SK-N-SH (cell line): ENCODE measurements around the gene PIK3R3. TPM values are rescaled to one million over a fixed set of nuclear protein-coding genes. Genes with fewer than 3 reads are reported as not detected.

ENCODE experiments used
- CTCF ChIA-PET: fragments of 300-600, 350-600 bp; formaldehyde crosslinking; extraction: SDS; loops from one replicate; lab custom pipeline; 2021; lab: Yijun Ruan, JAX
- POLR2A ChIA-PET: fragments of 350-600 bp; sonication (Branson Sonifier 250); formaldehyde crosslinking; extraction: SDS; loops from one replicate; lab custom pipeline; 2020; ENCODE audit warnings: antibody characterized with exemption, inconsistent platforms; lab: Yijun Ruan, JAX
- DNase-seq: peaks from one replicate; pipeline ENCODE4 v3.0.0; 2012
- H2AFZ ChIP-seq: fragments of 200-600 bp; sonication (generic); 2 replicates; pipeline ENCODE4 v1.8.1; 2016; ENCODE audit warnings: antibody characterized with exemption, mild to moderate bottlenecking, low read depth
- H3F3A ChIP-seq: fragments of 200-600 bp; sonication (generic); replicated peaks from 2 replicates; pipeline ENCODE3; 2016; ENCODE audit warnings: antibody characterized with exemption, mild to moderate bottlenecking; ENCODE audit not compliant: insufficient read depth
- H3K27ac ChIP-seq, 2 experiments: fragments of 200-500 bp in 1 of 2; fragments of 200-600 bp in 1 of 2; sonication (Bioruptor generic) in 1 of 2; sonication (generic), shearing (Covaris generic) in 1 of 2; 2 replicates each; pipeline versions ENCODE4 v1.5.1 to v1.6.1; 2014 to 2016; ENCODE audit warnings: low read depth in 2 of 2, inconsistent platforms in 1 of 2, low read length in 1 of 2, mild to moderate bottlenecking in 1 of 2, mixed read lengths in 1 of 2
- H3K27me3 ChIP-seq: fragments of 200-600 bp; sonication (generic), shearing (Covaris generic); 2 replicates; pipeline ENCODE4 v1.6.1; 2016; ENCODE audit warnings: mixed run types; ENCODE audit not compliant: insufficient read depth
- H3K36me3 ChIP-seq, 2 experiments: fragments of 200-500 bp in 1 of 2; fragments of 200-600 bp in 1 of 2; sonication (Bioruptor generic) in 1 of 2; sonication (generic) in 1 of 2; replicated peaks in 1 of 2; 2 replicates each; pipeline versions ENCODE3 to v1.5.1; 2014 to 2016; ENCODE audit warnings: low read length in 1 of 2, mild to moderate bottlenecking in 1 of 2; ENCODE audit not compliant: insufficient read depth in 2 of 2, control insufficient read depth in 1 of 2
- H3K4me1 ChIP-seq, 2 experiments: fragments of 200-500 bp in 1 of 2; fragments of 200-600 bp in 1 of 2; sonication (Bioruptor generic) in 1 of 2; sonication (generic), shearing (Covaris generic) in 1 of 2; 2 replicates each; pipeline versions ENCODE4 v1.5.1 to v1.6.1; 2014 to 2016; ENCODE audit warnings: low read depth in 1 of 2, low read length in 1 of 2, mixed run types in 1 of 2; ENCODE audit not compliant: insufficient read depth in 2 of 2, control insufficient read depth in 1 of 2
- H3K4me2 ChIP-seq: fragments of 200-600 bp; sonication (generic), shearing (Covaris generic); 2 replicates; pipeline ENCODE4 v1.6.1; 2017; ENCODE audit warnings: mixed run types
- H3K4me3 ChIP-seq, 2 experiments: fragments of 200-500 bp in 1 of 2; fragments of 200-600 bp in 1 of 2; sonication (Bioruptor generic) in 1 of 2; sonication (generic), shearing (Covaris generic) in 1 of 2; 2 replicates each; pipeline versions ENCODE4 v1.5.1 to v1.8.1; 2014 to 2016; ENCODE audit warnings: low read depth in 2 of 2, inconsistent platforms in 1 of 2, low read length in 1 of 2, mild to moderate bottlenecking in 1 of 2, mixed read lengths in 1 of 2, moderate library complexity in 1 of 2
- H3K79me2 ChIP-seq: fragments of 200-600 bp; sonication (generic); 2 replicates; pipeline ENCODE4 v1.8.1; 2017; ENCODE audit warnings: mild to moderate bottlenecking; ENCODE audit not compliant: insufficient read depth
- H3K9ac ChIP-seq: fragments of 200-600 bp; sonication (generic); 2 replicates; pipeline ENCODE4 v1.6.1; 2017; ENCODE audit warnings: mixed run types
- H3K9me2 ChIP-seq: fragments of 200-600 bp; sonication (generic); 2 replicates; pipeline ENCODE4 v1.6.1; 2017; ENCODE audit warnings: mixed run types
- H3K9me3 ChIP-seq: fragments of 200-600 bp; sonication (generic); 2 replicates; pipeline ENCODE4 v1.6.1; 2017; ENCODE audit warnings: mixed run types, mild to moderate bottlenecking, moderate library complexity
- H4K20me1 ChIP-seq: fragments of 200-600 bp; sonication (generic); 2 replicates; pipeline ENCODE4 v1.6.1; 2017; ENCODE audit warnings: mild to moderate bottlenecking, mixed run types; ENCODE audit not compliant: insufficient read depth
- ELF1 ChIP-seq: IDR thresholded peaks from 2 replicates; pipeline ENCODE4 v1.4.0; 2012
- EZH2phosphoT487 ChIP-seq: fragments of 200-600 bp; sonication (generic); IDR thresholded peaks from 2 replicates; pipeline ENCODE4 v1.6.1; 2017; ENCODE audit warnings: low read depth, mixed run types, mild to moderate bottlenecking, antibody characterized with exemption, moderate library complexity, borderline replicate concordance
- GABPA ChIP-seq: IDR thresholded peaks from 2 replicates; pipeline ENCODE4 v1.4.0; 2012; ENCODE audit warnings: low read depth, mild to moderate bottlenecking
- GATA2 ChIP-seq: sonication (generic); formaldehyde crosslinking; IDR thresholded peaks from 2 replicates; pipeline ENCODE4 v1.5.0; 2020; ENCODE audit warnings: mild to moderate bottlenecking, missing genetic modification reagents
- IRF3 ChIP-seq: fragments of 150-350 bp; IDR thresholded peaks from 2 replicates; pipeline ENCODE4 v1.6.1; 2016; ENCODE audit warnings: mild to moderate bottlenecking, low read depth, low read length
- JUND ChIP-seq: IDR thresholded peaks from 2 replicates; pipeline ENCODE4 v1.4.0; 2012
- MEF2A ChIP-seq: IDR thresholded peaks from 2 replicates; pipeline ENCODE4 v1.4.0; 2012; ENCODE audit warnings: low read depth, borderline replicate concordance
- NFIC ChIP-seq: IDR thresholded peaks from 2 replicates; pipeline ENCODE4 v1.4.0; 2012; ENCODE audit warnings: borderline replicate concordance
- NRF1 ChIP-seq: IDR thresholded peaks from 2 replicates; pipeline ENCODE4 v1.6.1; 2012; ENCODE audit warnings: low read depth, mild to moderate bottlenecking, low read length
- POLR2AphosphoS5 ChIP-seq: IDR thresholded peaks from 2 replicates; pipeline ENCODE4 v1.6.1; 2012; ENCODE audit warnings: low read depth, low read length
- SIN3A ChIP-seq: IDR thresholded peaks from 2 replicates; pipeline ENCODE4 v1.6.1; 2012; ENCODE audit warnings: low read depth, mild to moderate bottlenecking, low read length, moderate library complexity, borderline replicate concordance
- TAF1 ChIP-seq: IDR thresholded peaks from 2 replicates; pipeline ENCODE4 v1.6.1; 2012; ENCODE audit warnings: low read depth, mild to moderate bottlenecking, low read length, moderate library complexity, borderline replicate concordance
- ZBTB33 ChIP-seq: IDR thresholded peaks from 2 replicates; pipeline ENCODE4 v1.4.0; 2012; ENCODE audit warnings: low read depth, borderline replicate concordance
- WGBS: methylation state at CpG from one replicate; pipeline ENCODE4 v1.1.6; 2017; ENCODE audit warnings: low lambda C conversion rate; 5-methylcytosine and 5-hydroxymethylcytosine counted together
- polyA plus RNA-seq, 3 experiments: library from polyadenylated mRNA; depleted of rRNA; stranded (reverse); fragments of >200 nt; gene quantifications; 2 replicates each; pipeline ENCODE4 v1.2.3, GENCODE V29; 2012
- TF ChIP-seq, protein P1 (sequence below): fragments of 150-350 bp; IDR thresholded peaks from 2 replicates; pipeline ENCODE4 v1.6.1; 2017; ENCODE audit warnings: antibody characterized with exemption, low read length, low read depth, borderline replicate concordance
- TF ChIP-seq, protein P2 (sequence below): IDR thresholded peaks from 2 replicates; pipeline ENCODE4; 2012
- TF ChIP-seq, protein P3 (sequence below): IDR thresholded peaks from 2 replicates; pipeline ENCODE4 v1.4.0; 2012; ENCODE audit warnings: low read depth
- TF ChIP-seq, protein P4 (sequence below): fragments of 200-600 bp; sonication (generic); IDR thresholded peaks from 2 replicates; pipeline ENCODE4 v1.6.1; 2017; ENCODE audit warnings: antibody characterized with exemption, mild to moderate bottlenecking, moderate library complexity

The PIK3R3 gene
- polyA plus RNA-seq, 1 of the 3 experiments (the other 2 are of a cell fraction), result 4.0 TPM

DNA sequence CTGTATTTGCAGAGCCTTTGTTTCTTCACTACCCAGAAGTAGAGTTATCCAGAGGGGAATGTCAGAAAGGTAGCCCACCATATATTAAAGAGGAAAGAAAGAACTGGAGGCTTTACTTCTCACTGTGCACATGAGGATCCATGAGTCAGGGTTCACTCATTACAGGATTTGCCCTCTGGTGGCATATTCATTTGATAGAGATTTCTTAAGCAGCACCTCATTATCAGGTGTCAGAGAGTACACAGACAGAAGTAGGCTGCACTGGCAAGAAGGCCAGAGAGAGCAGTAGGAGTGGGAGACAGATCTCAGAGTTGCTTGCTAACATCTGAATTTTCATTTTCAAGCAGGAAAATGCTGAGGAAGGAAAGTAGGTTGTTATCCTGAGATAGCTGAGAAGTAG is 123.8 kb downstream of the PIK3R3 start:
- no peaks in the 10 kb centered on the region for H3K9me3 ChIP-seq
- no peak overlapping the region for H2AFZ ChIP-seq
- no peaks in the 10 kb centered on the region for H3K27me3 ChIP-seq
- H3K4me1 ChIP-seq, result no peaks in the 10 kb centered on the region
- H3K9me2 ChIP-seq, result no peaks in the 10 kb centered on the region
- H3K79me2 ChIP-seq, result no peaks in the 10 kb centered on the region
- TF ChIP-seq NRF1 (no peak), SIN3A (no peak), JUND (no peak), GATA2 (CRISPR knock-in tag) (no peak), POLR2AphosphoS5 (no peak), EZH2phosphoT487 (no peak), GABPA (no peak)
- TF ChIP-seq, protein P1, sequence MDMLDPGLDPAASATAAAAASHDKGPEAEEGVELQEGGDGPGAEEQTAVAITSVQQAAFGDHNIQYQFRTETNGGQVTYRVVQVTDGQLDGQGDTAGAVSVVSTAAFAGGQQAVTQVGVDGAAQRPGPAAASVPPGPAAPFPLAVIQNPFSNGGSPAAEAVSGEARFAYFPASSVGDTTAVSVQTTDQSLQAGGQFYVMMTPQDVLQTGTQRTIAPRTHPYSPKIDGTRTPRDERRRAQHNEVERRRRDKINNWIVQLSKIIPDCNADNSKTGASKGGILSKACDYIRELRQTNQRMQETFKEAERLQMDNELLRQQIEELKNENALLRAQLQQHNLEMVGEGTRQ, result no peak
- TF ChIP-seq, protein P2, sequence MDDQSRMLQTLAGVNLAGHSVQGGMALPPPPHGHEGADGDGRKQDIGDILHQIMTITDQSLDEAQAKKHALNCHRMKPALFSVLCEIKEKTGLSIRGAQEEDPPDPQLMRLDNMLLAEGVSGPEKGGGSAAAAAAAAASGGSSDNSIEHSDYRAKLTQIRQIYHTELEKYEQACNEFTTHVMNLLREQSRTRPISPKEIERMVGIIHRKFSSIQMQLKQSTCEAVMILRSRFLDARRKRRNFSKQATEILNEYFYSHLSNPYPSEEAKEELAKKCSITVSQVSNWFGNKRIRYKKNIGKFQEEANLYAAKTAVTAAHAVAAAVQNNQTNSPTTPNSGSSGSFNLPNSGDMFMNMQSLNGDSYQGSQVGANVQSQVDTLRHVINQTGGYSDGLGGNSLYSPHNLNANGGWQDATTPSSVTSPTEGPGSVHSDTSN, result no peak
- TF ChIP-seq, protein P3, sequence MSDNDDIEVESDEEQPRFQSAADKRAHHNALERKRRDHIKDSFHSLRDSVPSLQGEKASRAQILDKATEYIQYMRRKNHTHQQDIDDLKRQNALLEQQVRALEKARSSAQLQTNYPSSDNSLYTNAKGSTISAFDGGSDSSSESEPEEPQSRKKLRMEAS, result no peak
- TF ChIP-seq, protein P4, sequence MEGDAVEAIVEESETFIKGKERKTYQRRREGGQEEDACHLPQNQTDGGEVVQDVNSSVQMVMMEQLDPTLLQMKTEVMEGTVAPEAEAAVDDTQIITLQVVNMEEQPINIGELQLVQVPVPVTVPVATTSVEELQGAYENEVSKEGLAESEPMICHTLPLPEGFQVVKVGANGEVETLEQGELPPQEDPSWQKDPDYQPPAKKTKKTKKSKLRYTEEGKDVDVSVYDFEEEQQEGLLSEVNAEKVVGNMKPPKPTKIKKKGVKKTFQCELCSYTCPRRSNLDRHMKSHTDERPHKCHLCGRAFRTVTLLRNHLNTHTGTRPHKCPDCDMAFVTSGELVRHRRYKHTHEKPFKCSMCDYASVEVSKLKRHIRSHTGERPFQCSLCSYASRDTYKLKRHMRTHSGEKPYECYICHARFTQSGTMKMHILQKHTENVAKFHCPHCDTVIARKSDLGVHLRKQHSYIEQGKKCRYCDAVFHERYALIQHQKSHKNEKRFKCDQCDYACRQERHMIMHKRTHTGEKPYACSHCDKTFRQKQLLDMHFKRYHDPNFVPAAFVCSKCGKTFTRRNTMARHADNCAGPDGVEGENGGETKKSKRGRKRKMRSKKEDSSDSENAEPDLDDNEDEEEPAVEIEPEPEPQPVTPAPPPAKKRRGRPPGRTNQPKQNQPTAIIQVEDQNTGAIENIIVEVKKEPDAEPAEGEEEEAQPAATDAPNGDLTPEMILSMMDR, result no peak
- TF ChIP-seq, all 33 proteins: peak for 0
- Histone ChIP-seq H3K9ac (no peak overlapping the region), H4K20me1 (no peaks in the 10 kb centered on the region), H3F3A (no peaks in the 10 kb centered on the region), H3K4me3 (no peak overlapping the region), H3K4me2 (no peak overlapping the region), H3K27ac (no peak overlapping the region), H3K36me3 (peaks cover 36 to 45% of the 10 kb centered on the region in 2 experiments)
- CTCF ChIA-PET, result interaction anchor here (0.6 kb wide), 1 partner anchor 104 kb away, joined by 3 read pairs; no protein-coding TSS in a partner anchor
- DNase-seq, result no peak
- POLR2A ChIA-PET, result interaction anchor here (1.2 kb wide), 1 partner anchor 12 kb away, joined by 3 read pairs; no protein-coding TSS in a partner anchor

DNA sequence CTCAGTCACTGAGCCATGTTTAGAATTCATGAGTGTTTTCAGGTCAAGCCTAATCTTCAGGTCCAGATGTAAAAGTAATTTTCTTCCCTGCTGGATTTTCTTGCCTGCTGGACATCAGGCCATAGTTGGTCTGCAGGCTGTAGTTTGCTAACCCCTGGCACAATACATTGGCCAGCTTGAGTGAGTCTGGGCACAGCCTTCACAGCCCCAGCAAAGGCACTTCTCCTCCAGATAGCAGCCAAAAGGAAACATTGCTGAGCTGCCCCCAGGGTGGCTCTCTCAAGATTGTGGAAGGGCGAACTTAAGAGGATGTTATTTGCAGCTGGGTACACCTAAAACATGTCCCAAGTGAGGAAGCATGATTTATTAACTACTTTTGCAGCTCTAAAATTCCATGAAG is 126.8 kb downstream of the PIK3R3 start:
- no peak for TF ChIP-seq GABPA
- TF ChIP-seq JUND, result no peak
- no peak for TF ChIP-seq MEF2A
- TF ChIP-seq POLR2AphosphoS5, result no peak
- no peak for TF ChIP-seq IRF3
- no peak for TF ChIP-seq ZBTB33
- TF ChIP-seq NFIC, result no peak
- TF ChIP-seq, protein P2, result no peak
- no peak for TF ChIP-seq TAF1
- no peak for TF ChIP-seq ELF1
- Histone ChIP-seq H3K27ac (no peak overlapping the region), H3F3A (no peaks in the 10 kb centered on the region), H3K9ac (no peak overlapping the region), H2AFZ (no peak overlapping the region), H3K27me3 (no peaks in the 10 kb centered on the region), H3K4me1 (no peaks in the 10 kb centered on the region), H3K4me3 (no peak overlapping the region), H3K36me3 (peaks cover 38 to 47% of the 10 kb centered on the region in 2 experiments), H3K79me2 (no peaks in the 10 kb centered on the region), H3K9me3 (no peaks in the 10 kb centered on the region), H3K9me2 (no peaks in the 10 kb centered on the region), H3K4me2 (no peak overlapping the region), H4K20me1 (no peaks in the 10 kb centered on the region)
- CTCF ChIA-PET, result interaction anchor here (0.9 kb wide), 1 partner anchor 31 kb away, joined by 3 read pairs; no protein-coding TSS in a partner anchor
- DNase-seq, result no peak
- WGBS, result 100% methylated on average over 1 of the region's 1 CpG
- POLR2A ChIA-PET, result no interaction called here
